NB4 (cell line): ENCODE data around the gene USP7.

Experiments
- DNase-seq: peaks from one replicate; pipeline ENCODE4 v3.0.0; 2010; ENCODE audit warnings: low read depth
- H3K4me3 ChIP-seq: one replicate; pipeline ENCODE4 v1.5.1; 2011; ENCODE audit warnings: mild to moderate bottlenecking, low read depth, low read length, moderate library complexity
- MYC ChIP-seq: IDR thresholded peaks from 2 replicates; pipeline ENCODE4 v1.6.1; 2011; ENCODE audit warnings: low read depth, low read length
- POLR2A ChIP-seq: IDR thresholded peaks from 2 replicates; pipeline ENCODE4 v1.6.1; 2011; ENCODE audit warnings: mild to moderate bottlenecking; ENCODE audit not compliant: insufficient read length; ENCODE audit errors: extremely low read depth
- TF ChIP-seq, protein P1 (sequence below): IDR thresholded peaks from one replicate; pipeline ENCODE4 v1.5.1; 2012; ENCODE audit warnings: low read depth, low read length
- TF ChIP-seq, protein P2 (sequence below): IDR thresholded peaks from 2 replicates; pipeline ENCODE4 v1.6.1; 2011; ENCODE audit warnings: low read depth, low read length

USP7 gene

DNA sequence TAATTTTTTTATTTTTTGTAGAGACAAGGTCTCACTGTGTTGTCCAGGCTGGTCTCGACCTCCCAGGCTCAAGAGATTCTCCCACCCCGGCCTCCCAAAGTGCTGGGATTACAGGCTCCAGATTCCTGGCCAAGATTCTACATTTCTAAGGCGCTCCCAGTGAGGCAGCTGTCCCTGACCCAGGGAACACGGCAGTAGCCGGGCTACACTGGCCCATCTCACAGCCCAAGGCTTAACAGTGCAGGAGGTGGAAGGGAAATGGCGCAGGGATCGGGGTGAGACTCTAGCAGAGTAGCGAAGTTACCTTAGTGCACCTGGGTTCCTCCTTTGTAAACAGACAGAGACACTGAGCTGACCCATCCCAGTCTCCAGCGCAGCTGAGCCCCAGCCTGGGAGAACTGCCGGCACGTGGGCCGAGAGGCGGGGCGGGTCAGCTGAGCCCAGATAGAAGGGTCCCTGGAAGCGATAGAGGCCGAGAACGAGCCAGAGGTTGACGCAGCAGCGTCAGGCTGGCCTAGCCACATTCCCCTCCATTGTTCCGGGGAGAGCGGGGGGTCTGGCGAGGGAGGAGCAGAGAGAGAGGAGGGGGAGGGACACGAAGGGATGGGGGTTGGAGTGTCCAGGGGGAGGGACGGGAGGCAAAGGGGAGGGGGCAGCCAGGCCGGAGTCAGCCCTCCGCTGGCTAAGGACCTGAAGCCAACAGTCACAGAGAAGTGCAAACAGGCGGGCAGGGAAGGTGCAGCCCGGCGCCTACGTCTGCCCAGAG, 97.4 kb downstream of the USP7 start:
- TF ChIP-seq POLR2A (no peak), MYC (no peak)
- TF ChIP-seq, protein P1, sequence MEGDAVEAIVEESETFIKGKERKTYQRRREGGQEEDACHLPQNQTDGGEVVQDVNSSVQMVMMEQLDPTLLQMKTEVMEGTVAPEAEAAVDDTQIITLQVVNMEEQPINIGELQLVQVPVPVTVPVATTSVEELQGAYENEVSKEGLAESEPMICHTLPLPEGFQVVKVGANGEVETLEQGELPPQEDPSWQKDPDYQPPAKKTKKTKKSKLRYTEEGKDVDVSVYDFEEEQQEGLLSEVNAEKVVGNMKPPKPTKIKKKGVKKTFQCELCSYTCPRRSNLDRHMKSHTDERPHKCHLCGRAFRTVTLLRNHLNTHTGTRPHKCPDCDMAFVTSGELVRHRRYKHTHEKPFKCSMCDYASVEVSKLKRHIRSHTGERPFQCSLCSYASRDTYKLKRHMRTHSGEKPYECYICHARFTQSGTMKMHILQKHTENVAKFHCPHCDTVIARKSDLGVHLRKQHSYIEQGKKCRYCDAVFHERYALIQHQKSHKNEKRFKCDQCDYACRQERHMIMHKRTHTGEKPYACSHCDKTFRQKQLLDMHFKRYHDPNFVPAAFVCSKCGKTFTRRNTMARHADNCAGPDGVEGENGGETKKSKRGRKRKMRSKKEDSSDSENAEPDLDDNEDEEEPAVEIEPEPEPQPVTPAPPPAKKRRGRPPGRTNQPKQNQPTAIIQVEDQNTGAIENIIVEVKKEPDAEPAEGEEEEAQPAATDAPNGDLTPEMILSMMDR = no peak
- TF ChIP-seq, protein P2, sequence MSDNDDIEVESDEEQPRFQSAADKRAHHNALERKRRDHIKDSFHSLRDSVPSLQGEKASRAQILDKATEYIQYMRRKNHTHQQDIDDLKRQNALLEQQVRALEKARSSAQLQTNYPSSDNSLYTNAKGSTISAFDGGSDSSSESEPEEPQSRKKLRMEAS = no peak
- no peak for DNase-seq
- no peak overlapping the region for H3K4me3 ChIP-seq

DNA sequence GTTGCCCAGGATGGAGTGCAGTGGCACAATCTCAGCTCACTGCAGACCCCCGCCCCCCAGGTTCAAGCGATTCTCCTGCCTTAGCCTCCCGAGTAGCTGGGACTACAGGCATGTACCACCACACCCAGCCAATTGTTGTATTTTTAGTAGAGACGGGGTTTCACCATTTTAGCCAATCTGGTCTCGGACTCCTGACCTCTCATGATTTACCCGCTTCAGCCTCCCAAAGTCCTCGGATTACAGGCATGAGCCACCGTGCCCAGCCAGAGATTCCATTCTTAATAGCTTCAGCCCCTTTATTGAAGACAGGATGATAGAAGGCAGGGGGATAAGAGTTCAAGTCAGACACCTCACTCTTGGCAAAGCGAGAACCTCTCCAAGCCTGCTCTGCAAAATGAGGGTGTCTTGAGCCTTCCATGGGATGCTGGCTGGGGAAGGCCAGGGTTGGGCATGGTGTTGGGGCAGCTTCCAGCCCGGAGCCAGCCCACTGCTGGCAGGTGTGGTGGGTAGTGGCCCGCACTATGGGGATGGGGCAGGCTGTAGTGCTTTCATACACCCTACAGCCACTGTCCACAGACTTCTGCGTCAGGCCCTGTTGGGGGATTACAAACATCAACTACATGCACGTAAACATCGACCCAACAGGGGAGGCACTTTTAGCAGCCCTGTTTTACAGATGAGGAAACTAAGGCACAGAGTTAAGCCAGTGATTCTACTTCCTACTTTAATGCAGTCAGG, 98.4 kb downstream of the USP7 start:
- TF ChIP-seq, protein P1 = no peak
- TF ChIP-seq POLR2A (no peak), MYC (no peak)
- TF ChIP-seq, protein P2 = no peak
- H3K4me3 ChIP-seq = no peak overlapping the region
- no peak for DNase-seq

DNA sequence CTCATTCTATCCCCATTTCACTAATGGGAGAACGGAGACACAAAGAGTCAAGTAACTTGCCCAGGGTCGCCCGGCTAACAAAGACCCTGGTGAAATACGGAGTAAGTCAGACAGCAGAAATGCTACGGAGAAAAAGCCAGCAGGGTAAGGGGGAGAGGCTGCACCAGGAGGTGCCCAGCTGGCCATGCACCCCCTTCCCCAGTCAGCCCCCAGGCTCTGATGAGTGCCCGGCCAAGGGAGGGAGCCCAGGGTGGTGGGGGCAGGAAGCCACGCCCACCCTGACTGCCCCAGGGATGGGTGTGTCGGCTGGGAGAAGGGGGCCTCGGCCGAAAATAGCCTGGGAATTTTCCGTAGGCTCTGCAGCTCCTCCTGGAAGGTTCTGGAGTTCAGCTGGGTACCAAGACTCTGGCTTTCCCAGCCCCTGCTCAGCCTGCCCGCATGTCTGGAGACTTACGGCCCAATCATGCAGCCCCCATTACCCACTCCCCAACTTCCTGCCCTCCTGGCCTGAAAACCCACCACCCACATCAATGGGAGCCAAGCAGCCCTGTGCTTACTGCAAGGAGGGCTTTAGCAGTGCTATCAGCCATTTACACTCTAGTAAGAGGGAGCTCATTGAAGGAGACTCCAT, 99.1 kb downstream of the USP7 start:
- no peak overlapping the region for H3K4me3 ChIP-seq
- DNase-seq = no peak
- TF ChIP-seq, protein P2 = no peak
- no peak for TF ChIP-seq MYC
- TF ChIP-seq, protein P1 = no peak
- no peak for TF ChIP-seq POLR2A

DNA sequence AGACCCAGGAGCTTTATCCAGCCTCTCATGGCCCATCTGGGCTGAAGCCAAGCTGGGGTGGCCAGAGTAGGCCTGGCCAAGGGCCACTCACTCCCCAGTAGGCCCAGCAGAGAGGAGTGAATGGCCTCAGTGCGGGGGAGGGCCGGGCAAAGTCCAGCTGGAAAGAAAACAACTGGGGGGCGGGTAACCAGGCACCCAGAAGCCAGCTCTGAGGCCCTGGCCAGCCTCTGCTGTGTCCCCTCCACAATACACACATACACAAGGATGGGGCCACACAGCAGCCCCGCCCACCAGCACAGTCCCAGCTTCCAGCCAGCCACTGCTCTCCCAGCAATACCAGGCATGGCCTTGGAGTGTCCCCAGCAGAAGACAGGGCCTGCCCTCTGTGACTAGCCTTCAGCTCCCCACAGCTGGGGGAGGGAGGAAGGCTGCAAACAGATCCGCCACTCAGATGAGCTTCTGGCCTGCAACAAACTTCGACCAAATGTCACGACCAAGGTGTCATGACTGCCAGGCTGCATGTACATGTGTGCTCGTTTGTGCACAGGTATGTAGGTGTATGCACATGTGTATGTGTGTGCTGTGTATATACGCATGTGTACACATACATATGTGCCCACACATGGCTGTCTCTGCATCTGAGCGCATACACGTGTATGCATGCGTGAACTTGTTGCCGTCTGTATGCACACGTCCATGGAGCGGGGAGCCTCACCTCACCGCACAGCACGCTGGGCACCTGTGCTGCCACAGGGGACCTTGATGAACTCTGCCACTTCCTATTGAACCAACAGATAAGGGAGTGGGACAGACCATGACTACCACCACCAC, 99.9 kb downstream of the USP7 start:
- H3K4me3 ChIP-seq = no peak overlapping the region
- DNase-seq = peak; percentile 41
- TF ChIP-seq, protein P2 = no peak
- peak; percentile 9 for TF ChIP-seq POLR2A

DNA sequence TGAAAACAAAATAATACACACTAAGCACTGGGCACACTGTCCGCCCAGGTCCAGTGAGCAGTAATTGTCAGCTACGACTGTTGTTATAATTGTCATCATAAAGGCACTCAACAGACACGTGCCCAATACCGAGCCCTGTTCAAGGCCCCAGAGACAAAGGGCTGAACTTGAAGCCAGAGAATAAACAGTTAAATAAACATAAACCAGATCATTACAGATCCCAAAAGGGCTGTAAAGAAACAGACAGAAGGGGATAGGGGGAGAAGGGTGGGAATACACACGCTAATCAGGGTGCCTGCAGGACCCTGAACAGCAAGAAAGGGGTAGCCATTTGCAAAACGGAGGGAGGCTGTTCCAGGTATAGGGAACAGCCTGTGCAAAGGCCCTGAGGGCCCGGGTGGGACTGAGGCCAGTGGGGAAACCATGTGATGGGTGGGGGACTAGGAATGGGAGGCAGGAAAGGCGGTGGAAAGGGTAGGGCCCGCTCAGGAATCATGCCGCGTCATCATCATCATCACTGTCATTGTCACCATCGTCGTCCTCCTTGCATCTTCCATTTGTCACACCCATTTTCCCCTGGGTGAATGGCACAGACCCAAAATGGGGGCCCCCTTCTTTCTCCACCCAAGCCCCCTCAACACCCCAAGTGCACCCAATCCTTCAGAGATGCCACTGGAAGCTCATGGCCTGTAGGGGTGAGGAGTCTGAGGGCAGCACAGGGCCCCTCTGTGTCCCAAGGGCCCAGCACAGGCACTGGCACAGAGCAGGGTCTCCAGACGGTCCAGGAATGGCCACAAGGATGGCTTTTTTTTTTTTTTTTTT, 101.2 kb downstream of the USP7 start:
- TF ChIP-seq, protein P1 = no peak
- TF ChIP-seq POLR2A = no peak
- TF ChIP-seq, protein P2 = no peak
- TF ChIP-seq MYC = no peak
- no peak for DNase-seq
- H3K4me3 ChIP-seq = no peak overlapping the region
